SK-N-SH treated with all-trans-retinoic acid at 6 μM for 48 hours (cell line): ENCODE data around the gene BRPF3.

Source experiments
- ARNTL ChIP-seq: fragments of 450-650 bp; formaldehyde crosslinking; IDR thresholded peaks from 2 replicates; pipeline ENCODE4 v1.5.0; 2020; ENCODE audit warnings: low read depth, mild to moderate bottlenecking, moderate library complexity, borderline replicate concordance
- BACH2 ChIP-seq: fragments of 250-450 bp; sonication (Bioruptor Pico); IDR thresholded peaks from 2 replicates; pipeline ENCODE4 v1.9.0; 2021; ENCODE audit warnings: mild to moderate bottlenecking, borderline replicate concordance
- CSDC2 ChIP-seq: fragments of 250-450 bp; sonication (Bioruptor Pico); IDR thresholded peaks from 2 replicates; pipeline ENCODE4 v1.5.0; 2020; ENCODE audit warnings: mild to moderate bottlenecking, moderate library complexity
- ESRRG ChIP-seq: fragments of 250-450 bp; sonication (Bioruptor Pico); IDR thresholded peaks from 2 replicates; pipeline ENCODE4 v1.6.1; 2021; ENCODE audit warnings: mild to moderate bottlenecking
- GLIS3 ChIP-seq: fragments of 250-450 bp; sonication (Bioruptor Pico); IDR thresholded peaks from 2 replicates; pipeline ENCODE4 v1.5.0; 2020; ENCODE audit warnings: mild to moderate bottlenecking, moderate library complexity
- ISL1 ChIP-seq: fragments of 250-450 bp; sonication (Bioruptor Pico); IDR thresholded peaks from 2 replicates; pipeline ENCODE4 v2.1.2; 2022; ENCODE audit warnings: mild to moderate bottlenecking, moderate library complexity
- PATZ1 ChIP-seq: fragments of 250-450 bp; sonication (Bioruptor Pico); IDR thresholded peaks from 2 replicates; pipeline ENCODE4 v1.8.0; 2020; ENCODE audit warnings: mild to moderate bottlenecking, moderate library complexity, borderline replicate concordance
- PPARA ChIP-seq: fragments of 250-450 bp; sonication (Bioruptor Pico); IDR thresholded peaks from 2 replicates; pipeline ENCODE4 v1.5.0; 2020; ENCODE audit warnings: mild to moderate bottlenecking, borderline replicate concordance
- RARB ChIP-seq: fragments of 250-450 bp; sonication (Bioruptor Pico); IDR thresholded peaks from 2 replicates; pipeline ENCODE4 v1.8.0; 2021; ENCODE audit warnings: mild to moderate bottlenecking, moderate library complexity
- ZC3H10 ChIP-seq: fragments of 250-450 bp; sonication (Bioruptor Pico); IDR thresholded peaks from 2 replicates; pipeline ENCODE4 v1.5.1; 2021; ENCODE audit warnings: mild to moderate bottlenecking, moderate library complexity
- ZFP3 ChIP-seq: fragments of 250-450 bp; sonication (Bioruptor Pico); IDR thresholded peaks from 2 replicates; pipeline ENCODE4 v1.5.0; 2020; ENCODE audit warnings: mild to moderate bottlenecking, moderate library complexity
- ZFP30 ChIP-seq: fragments of 450-650 bp; formaldehyde crosslinking; IDR thresholded peaks from 2 replicates; pipeline ENCODE4 v1.5.0; 2022; ENCODE audit warnings: mild to moderate bottlenecking, moderate library complexity
- ZNF70 ChIP-seq: fragments of 450-650 bp; formaldehyde crosslinking; IDR thresholded peaks from 2 replicates; pipeline ENCODE4 v1.5.0; 2020; ENCODE audit warnings: mild to moderate bottlenecking, moderate library complexity

GRCh38 chr6:36184311-36184710, 12.2 kb upstream of the BRPF3 start:
- TF ChIP-seq ZFP30 (CRISPR knock-in tag): no peak
- TF ChIP-seq PPARA (CRISPR knock-in tag): no peak
- no peak for TF ChIP-seq PATZ1 (CRISPR knock-in tag)
- TF ChIP-seq ESRRG (CRISPR knock-in tag): no peak
- TF ChIP-seq CSDC2 (CRISPR knock-in tag): no peak
- no peak for TF ChIP-seq ZNF70
- TF ChIP-seq RARB (CRISPR knock-in tag): no peak
- TF ChIP-seq ZFP3 (CRISPR knock-in tag): no peak
- no peak for TF ChIP-seq ARNTL (CRISPR knock-in tag)
- no peak for TF ChIP-seq BACH2 (CRISPR knock-in tag)
- TF ChIP-seq ZC3H10 (CRISPR knock-in tag): no peak
- TF ChIP-seq ISL1 (CRISPR knock-in tag): no peak
- TF ChIP-seq GLIS3 (CRISPR knock-in tag): no peak
